PFSK-1 (cell line): ENCODE measurements around the gene TSEN15.

ENCODE experiments used
- FOXP2 ChIP-seq: optimal IDR thresholded peaks from 2 replicates; pipeline ENCODE3; 2011; ENCODE audit warnings: borderline replicate concordance, control low read depth, inconsistent platforms; ENCODE audit not compliant: insufficient read depth; ENCODE audit errors: extremely low read length, extremely low read depth
- POLR2AphosphoS5 ChIP-seq: IDR thresholded peaks from 2 replicates; pipeline ENCODE4 v1.6.1; 2012; ENCODE audit warnings: low read depth, mild to moderate bottlenecking, control low read depth, low read length, moderate library complexity
- SIN3A ChIP-seq: IDR thresholded peaks from 2 replicates; pipeline ENCODE4 v1.6.1; 2012; ENCODE audit warnings: mild to moderate bottlenecking, low read length, moderate library complexity, borderline replicate concordance; ENCODE audit not compliant: insufficient read depth
- TAF1 ChIP-seq: IDR thresholded peaks from 2 replicates; pipeline ENCODE4 v1.6.1; 2012; ENCODE audit warnings: low read length, control low read depth, borderline replicate concordance; ENCODE audit not compliant: insufficient read depth
- TF ChIP-seq, protein P1 (sequence below), 2 experiments: IDR thresholded peaks; 2 replicates each; pipeline versions ENCODE4 v1.6.1 to v1.8.0; 2011 to 2012; ENCODE audit warnings: low read depth in 2 of 2, low read length in 2 of 2, control low read depth in 1 of 2, inconsistent platforms in 1 of 2, mild to moderate bottlenecking in 1 of 2, moderate library complexity in 1 of 2; ENCODE audit not compliant: insufficient read depth in 1 of 2

The TSEN15 gene

DNA sequence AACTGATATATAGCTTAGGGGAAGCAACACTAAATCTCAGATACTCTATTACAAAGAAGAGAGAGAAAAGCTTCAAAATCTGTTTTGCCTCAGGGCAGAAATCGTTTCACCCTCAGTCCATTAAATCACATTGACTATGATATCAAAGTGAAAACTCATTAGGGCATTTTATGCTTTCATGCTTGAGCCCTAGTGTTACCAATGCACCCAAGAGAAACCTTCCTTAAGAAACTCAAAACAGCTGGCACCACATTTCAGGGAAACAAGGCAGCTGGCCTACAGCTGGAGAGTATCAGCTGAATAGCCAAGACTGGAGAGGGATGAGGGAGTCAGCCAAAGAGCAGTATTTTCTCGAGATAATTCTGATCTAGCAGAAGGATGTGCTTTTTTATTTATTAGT lies 28.9 kb upstream of the TSEN15 start:
- TF ChIP-seq FOXP2 = no peak
- no peak for TF ChIP-seq POLR2AphosphoS5
- TF ChIP-seq SIN3A = no peak
- TF ChIP-seq, protein P1, sequence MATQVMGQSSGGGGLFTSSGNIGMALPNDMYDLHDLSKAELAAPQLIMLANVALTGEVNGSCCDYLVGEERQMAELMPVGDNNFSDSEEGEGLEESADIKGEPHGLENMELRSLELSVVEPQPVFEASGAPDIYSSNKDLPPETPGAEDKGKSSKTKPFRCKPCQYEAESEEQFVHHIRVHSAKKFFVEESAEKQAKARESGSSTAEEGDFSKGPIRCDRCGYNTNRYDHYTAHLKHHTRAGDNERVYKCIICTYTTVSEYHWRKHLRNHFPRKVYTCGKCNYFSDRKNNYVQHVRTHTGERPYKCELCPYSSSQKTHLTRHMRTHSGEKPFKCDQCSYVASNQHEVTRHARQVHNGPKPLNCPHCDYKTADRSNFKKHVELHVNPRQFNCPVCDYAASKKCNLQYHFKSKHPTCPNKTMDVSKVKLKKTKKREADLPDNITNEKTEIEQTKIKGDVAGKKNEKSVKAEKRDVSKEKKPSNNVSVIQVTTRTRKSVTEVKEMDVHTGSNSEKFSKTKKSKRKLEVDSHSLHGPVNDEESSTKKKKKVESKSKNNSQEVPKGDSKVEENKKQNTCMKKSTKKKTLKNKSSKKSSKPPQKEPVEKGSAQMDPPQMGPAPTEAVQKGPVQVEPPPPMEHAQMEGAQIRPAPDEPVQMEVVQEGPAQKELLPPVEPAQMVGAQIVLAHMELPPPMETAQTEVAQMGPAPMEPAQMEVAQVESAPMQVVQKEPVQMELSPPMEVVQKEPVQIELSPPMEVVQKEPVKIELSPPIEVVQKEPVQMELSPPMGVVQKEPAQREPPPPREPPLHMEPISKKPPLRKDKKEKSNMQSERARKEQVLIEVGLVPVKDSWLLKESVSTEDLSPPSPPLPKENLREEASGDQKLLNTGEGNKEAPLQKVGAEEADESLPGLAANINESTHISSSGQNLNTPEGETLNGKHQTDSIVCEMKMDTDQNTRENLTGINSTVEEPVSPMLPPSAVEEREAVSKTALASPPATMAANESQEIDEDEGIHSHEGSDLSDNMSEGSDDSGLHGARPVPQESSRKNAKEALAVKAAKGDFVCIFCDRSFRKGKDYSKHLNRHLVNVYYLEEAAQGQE (IDR thresholded peaks at IDR 0.05; ENCODE audit: insufficient read depth in 1 of 2, low read depth in 2 of 2, low read length in 2 of 2) = no peak
- no peak for TF ChIP-seq TAF1

DNA sequence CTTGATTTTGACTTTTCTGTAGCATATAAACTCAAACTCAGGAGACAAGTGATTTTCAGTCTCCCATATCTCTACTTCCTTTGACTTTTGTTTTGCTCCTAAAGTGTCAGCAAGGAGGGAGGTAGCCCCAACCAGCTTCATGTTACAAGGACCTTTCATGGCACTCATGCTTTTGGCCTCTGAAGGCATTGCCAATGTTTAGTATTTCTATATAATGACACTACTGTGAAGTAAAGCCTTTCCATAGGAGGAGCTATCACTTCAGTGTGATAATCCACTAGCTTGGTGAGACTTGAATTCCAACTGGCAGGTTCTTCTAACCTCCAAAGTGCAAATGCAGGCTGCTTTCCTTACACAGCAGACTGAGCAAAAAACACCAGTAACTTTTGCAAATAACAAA lies 28.4 kb upstream of the TSEN15 start:
- no peak for TF ChIP-seq POLR2AphosphoS5
- no peak for TF ChIP-seq SIN3A
- TF ChIP-seq, protein P1 (IDR thresholded peaks at IDR 0.05; ENCODE audit: insufficient read depth in 1 of 2, low read depth in 2 of 2, low read length in 2 of 2) = no peak
- no peak for TF ChIP-seq TAF1
- TF ChIP-seq FOXP2 = no peak

DNA sequence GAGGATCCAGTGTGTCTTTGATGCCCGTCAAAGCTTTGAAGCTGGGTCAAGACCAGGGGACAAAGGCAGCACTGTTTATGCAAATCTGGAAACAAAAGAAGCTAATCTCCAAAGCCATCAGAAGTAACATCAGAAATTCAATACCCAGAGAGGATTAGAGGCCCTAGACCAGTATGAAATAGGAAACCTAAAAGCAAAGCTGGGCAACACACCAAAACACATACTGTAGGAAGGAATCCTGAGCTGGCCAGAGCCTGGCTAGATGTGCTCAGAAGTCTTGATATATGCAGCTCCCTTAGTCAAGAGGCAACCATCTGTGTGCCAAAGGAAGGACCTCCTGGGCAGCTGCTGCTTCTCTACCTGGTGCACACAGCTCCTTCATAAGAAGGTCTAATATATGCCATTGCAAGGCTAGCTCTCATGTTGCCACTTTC lies 26.3 kb upstream of the TSEN15 start:
- TF ChIP-seq SIN3A (no peak), TAF1 (no peak), POLR2AphosphoS5 (no peak), FOXP2 (no peak)
- TF ChIP-seq, protein P1 (IDR thresholded peaks at IDR 0.05; ENCODE audit: insufficient read depth in 1 of 2, low read depth in 2 of 2, low read length in 2 of 2) = no peak

DNA sequence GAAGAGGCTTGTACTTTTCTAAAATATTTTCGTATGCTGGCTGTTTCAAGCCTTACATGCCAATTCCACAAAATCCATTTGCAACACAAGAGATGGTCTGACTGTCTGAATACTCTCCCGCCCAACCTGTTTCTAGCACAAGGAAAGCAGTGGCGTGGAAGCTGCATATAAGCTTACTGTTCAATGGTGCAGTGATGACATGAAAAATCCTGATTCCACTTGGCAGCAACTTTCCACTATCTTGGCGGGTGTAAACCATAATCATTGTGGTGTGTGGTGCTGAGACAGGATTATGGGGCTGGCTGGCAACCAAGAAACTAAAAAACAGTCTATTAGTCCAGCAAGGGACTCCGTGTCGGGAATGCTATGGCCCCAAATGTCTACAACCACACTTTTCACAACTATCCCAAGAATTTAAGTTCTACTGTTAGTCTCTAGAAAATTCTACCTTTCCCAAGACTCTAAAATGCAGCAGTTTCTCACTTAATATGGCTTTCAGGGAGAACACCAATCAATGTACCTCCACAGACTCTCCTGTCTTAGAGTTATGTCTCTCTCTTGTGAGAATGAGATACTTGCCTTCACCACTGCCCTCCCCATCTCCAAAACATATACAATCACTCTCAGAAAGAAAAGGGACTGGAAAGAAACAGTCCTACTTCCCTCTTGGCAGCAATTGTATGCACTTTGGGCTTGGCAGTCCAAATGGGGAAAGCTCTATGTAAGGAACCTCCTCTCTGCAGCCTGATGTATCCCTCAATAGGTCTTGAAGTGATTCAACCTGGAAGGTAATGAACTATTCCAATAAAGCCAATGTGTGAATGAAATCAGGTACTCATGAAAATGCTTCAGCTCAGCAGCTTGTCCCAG lies 23.5 kb upstream of the TSEN15 start:
- no peak for TF ChIP-seq TAF1
- TF ChIP-seq SIN3A = no peak

DNA sequence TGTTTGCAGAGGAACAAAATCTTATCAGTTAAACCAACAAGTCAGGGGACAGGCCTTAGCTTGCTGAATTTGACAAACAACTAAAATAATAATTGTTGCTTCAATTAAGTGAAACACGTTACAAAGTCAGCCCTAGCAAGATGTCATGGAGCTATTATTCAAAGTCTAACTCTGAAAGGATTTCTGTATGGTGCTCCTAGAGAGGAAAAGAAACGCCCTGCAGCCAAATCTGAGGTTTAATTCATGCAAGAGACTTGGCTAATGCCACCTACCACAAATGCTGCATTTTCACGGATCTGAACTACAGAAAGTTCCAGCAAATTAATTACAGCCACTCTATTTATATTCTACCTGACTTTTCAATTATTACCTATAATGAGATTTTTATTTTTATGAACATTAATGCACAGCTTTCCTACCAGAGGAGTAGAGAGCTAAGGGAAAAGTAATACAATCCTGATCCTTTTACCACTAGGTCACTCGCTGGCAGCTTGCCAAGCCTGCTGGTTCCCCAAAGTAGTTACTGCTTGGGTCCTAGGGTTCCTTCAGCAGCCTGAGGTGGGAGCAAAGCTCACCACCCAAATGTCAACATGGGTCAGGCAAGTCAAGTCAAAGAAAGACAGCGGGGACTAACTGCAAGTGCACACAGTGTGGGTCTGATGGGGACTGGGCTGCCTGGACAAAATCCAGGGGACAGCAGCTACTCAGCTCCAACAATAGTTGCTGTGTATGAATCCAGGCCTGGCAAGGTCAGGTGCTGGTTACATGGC lies 22.5 kb upstream of the TSEN15 start:
- TF ChIP-seq TAF1 (no peak), SIN3A (no peak), POLR2AphosphoS5 (no peak), FOXP2 (no peak)
- TF ChIP-seq, protein P1 (IDR thresholded peaks at IDR 0.05; ENCODE audit: insufficient read depth in 1 of 2, low read depth in 2 of 2, low read length in 2 of 2) = no peak
